ENCODE data around the gene ANKMY2. TPM values are rescaled to one million over a fixed set of nuclear protein-coding genes. Genes with fewer than 3 reads are reported as not detected.

The ANKMY2 gene
- total RNA-seq, 1 experiment from 2014 or later = 22.9 TPM

DNA sequence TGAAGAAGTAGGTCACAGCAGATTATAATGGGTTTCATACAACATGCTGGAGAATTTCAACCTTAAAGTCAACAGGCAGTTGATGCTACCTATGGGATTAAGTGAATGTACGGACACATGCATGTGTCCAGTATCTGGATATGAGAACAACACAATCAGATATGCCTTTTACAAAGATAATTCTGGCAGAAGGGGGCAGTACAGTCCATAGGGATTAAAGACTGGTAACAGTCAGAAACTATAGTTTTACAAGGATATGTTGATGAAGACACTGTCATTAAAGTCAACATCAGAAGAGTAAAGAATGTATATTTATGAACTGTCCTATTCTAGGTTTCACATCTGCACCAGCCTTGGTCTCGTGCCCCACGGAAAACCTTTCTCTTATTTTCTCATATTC is 41.5 kb downstream of the ANKMY2 start:
- ChIA-PET CTCF (no interaction called here), POLR2A (ENCODE audit: unreplicated experiment) (no interaction called here)
- DNase-seq = no peak
- Histone ChIP-seq H3K79me2 (ENCODE audit: low read depth) (no peaks in the 10 kb centered on the region), H3F3A (ENCODE audit: insufficient read depth, low read depth) (no peaks in the 10 kb centered on the region), H2AFZ (no peak overlapping the region), H3K9me2 (ENCODE audit: insufficient read depth) (no peaks in the 10 kb centered on the region), H3K4me3 (no peak overlapping the region), H4K20me1 (ENCODE audit: insufficient read depth) (no peaks in the 10 kb centered on the region), H3K4me1 (replicated peaks; ENCODE audit: insufficient read depth) (no peaks in the 10 kb centered on the region), H3K27me3 (ENCODE audit: insufficient read depth, low read depth) (no peaks in the 10 kb centered on the region), H3K36me3 (ENCODE audit: low read depth) (0 out of 2 replicates have a peak, but pooled peaks cover 15% of the 10 kb centered on the region), H3K4me2 (no peak overlapping the region), H3K9me3 (ENCODE audit: insufficient read depth, low read depth) (no peaks in the 10 kb centered on the region), H3K27ac (no peak overlapping the region)
- intact Hi-C loops (cut with micrococcal nuclease; ENCODE audit: unreplicated experiment) = no loop called here
- BruUV-seq (replicated peaks) = no TSS peak
- TF ChIP-seq, protein P1, sequence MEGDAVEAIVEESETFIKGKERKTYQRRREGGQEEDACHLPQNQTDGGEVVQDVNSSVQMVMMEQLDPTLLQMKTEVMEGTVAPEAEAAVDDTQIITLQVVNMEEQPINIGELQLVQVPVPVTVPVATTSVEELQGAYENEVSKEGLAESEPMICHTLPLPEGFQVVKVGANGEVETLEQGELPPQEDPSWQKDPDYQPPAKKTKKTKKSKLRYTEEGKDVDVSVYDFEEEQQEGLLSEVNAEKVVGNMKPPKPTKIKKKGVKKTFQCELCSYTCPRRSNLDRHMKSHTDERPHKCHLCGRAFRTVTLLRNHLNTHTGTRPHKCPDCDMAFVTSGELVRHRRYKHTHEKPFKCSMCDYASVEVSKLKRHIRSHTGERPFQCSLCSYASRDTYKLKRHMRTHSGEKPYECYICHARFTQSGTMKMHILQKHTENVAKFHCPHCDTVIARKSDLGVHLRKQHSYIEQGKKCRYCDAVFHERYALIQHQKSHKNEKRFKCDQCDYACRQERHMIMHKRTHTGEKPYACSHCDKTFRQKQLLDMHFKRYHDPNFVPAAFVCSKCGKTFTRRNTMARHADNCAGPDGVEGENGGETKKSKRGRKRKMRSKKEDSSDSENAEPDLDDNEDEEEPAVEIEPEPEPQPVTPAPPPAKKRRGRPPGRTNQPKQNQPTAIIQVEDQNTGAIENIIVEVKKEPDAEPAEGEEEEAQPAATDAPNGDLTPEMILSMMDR (conservative IDR thresholded peaks at IDR 0.05) = peak; percentile 36; the same call in 1 of the 2 replicates
- no peak for TF ChIP-seq EZH2 (IDR thresholded peaks at IDR 0.05; ENCODE audit: low read depth)

DNA sequence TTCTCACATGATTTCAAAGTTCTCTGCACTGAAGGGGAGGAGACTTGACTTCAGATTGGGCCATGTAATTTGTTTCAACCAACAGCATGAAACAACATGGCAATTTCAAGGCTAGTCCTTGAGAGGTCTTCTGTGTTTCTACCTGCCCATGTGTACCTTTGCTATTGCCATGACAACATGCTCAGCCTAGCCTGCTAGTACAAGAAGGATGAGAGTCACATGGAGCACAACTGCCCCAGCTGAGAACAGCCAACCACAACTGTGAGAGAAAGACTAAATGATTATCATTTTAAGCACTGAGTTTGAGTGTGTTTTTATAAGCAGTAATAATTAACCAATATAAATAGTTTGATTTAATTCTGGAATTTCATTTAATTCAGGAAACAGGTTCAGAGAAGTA is 41.9 kb downstream of the ANKMY2 start:
- no peak overlapping the region for H3K27ac ChIP-seq
- no peaks in the 10 kb centered on the region for H3F3A ChIP-seq (ENCODE audit: insufficient read depth, low read depth)
- DNase-seq = no peak
- H3K9me3 ChIP-seq (ENCODE audit: insufficient read depth, low read depth) = no peaks in the 10 kb centered on the region
- TF ChIP-seq, protein P1 (conservative IDR thresholded peaks at IDR 0.05) = no peak
- TF ChIP-seq EZH2 (IDR thresholded peaks at IDR 0.05; ENCODE audit: low read depth) = no peak
- H2AFZ ChIP-seq = no peak overlapping the region
- no peaks in the 10 kb centered on the region for H3K4me1 ChIP-seq (replicated peaks; ENCODE audit: insufficient read depth)
- no peaks in the 10 kb centered on the region for H3K79me2 ChIP-seq (ENCODE audit: low read depth)
- ChIA-PET POLR2A (ENCODE audit: unreplicated experiment) (no interaction called here), CTCF (interaction anchor here (1.1 kb wide), 1 partner anchor 84 kb away, joined by 4 read pairs; no protein-coding TSS in a partner anchor)
- 0 out of 2 replicates have a peak, but pooled peaks cover 15% of the 10 kb centered on the region for H3K36me3 ChIP-seq (ENCODE audit: low read depth)
- H3K4me3 ChIP-seq = no peak overlapping the region
- no peaks in the 10 kb centered on the region for H3K9me2 ChIP-seq (ENCODE audit: insufficient read depth)
- intact Hi-C loops (cut with micrococcal nuclease; ENCODE audit: unreplicated experiment) = no loop called here
- H4K20me1 ChIP-seq (ENCODE audit: insufficient read depth) = no peaks in the 10 kb centered on the region
- BruUV-seq (replicated peaks) = no TSS peak
- H3K4me2 ChIP-seq = no peak overlapping the region
- no peaks in the 10 kb centered on the region for H3K27me3 ChIP-seq (ENCODE audit: insufficient read depth, low read depth)

DNA sequence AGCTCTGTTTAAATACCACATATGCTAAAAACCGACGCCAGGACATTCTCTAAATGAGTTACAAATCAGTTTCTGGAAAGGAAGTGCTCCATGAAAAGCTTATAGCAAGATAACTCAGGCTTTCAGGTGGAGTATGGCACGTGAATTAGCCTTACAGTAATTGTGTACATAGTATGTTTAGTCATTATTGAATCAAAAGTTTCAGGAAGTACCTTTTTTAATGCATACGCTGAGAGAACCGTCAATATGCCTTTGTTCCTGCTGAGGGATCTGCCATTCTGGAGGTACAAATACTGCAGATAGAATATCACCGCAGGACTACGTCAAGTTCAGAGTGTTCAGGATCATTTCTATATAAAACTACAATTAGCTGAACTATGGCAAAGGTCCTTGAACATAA is 45.7 kb downstream of the ANKMY2 start:
- Histone ChIP-seq H3K4me3 (no peak overlapping the region), H3K79me2 (ENCODE audit: low read depth) (no peaks in the 10 kb centered on the region), H3K36me3 (ENCODE audit: low read depth) (0 out of 2 replicates have a peak, but pooled peaks cover 13% of the 10 kb centered on the region), H3K4me1 (replicated peaks; ENCODE audit: insufficient read depth) (no peaks in the 10 kb centered on the region), H3K9me2 (ENCODE audit: insufficient read depth) (no peaks in the 10 kb centered on the region), H3K27me3 (ENCODE audit: insufficient read depth, low read depth) (no peaks in the 10 kb centered on the region), H3K4me2 (no peak overlapping the region), H3K9me3 (ENCODE audit: insufficient read depth, low read depth) (no peaks in the 10 kb centered on the region), H2AFZ (no peak overlapping the region), H3F3A (ENCODE audit: insufficient read depth, low read depth) (no peaks in the 10 kb centered on the region), H4K20me1 (ENCODE audit: insufficient read depth) (no peaks in the 10 kb centered on the region), H3K27ac (no peak overlapping the region)
- CTCF ChIA-PET = no interaction called here
- POLR2A ChIA-PET (ENCODE audit: unreplicated experiment) = no interaction called here
- TF ChIP-seq, protein P1 (conservative IDR thresholded peaks at IDR 0.05) = no peak
- TF ChIP-seq EZH2 (IDR thresholded peaks at IDR 0.05; ENCODE audit: low read depth) = no peak
- no peak for DNase-seq
- intact Hi-C loops (cut with micrococcal nuclease; ENCODE audit: unreplicated experiment) = no loop called here
- no TSS peak for BruUV-seq (replicated peaks)
